HG03342 (cell line): ENCODE data around the gene SSTR3.
"Not testable (repeated sequence)": the region's sequence is repeated elsewhere in the genome, so short reads cannot be mapped to it uniquely, and the experiment has no call there.

Experiments
- ATAC-seq: cut with Tn5 transposase; IDR thresholded peaks from one replicate; pipeline ENCODE4 v1.9.1; 2021; ENCODE audit warnings: mild to moderate bottlenecking, moderate library complexity; ENCODE audit not compliant: unreplicated experiment

Gene SSTR3

DNA sequence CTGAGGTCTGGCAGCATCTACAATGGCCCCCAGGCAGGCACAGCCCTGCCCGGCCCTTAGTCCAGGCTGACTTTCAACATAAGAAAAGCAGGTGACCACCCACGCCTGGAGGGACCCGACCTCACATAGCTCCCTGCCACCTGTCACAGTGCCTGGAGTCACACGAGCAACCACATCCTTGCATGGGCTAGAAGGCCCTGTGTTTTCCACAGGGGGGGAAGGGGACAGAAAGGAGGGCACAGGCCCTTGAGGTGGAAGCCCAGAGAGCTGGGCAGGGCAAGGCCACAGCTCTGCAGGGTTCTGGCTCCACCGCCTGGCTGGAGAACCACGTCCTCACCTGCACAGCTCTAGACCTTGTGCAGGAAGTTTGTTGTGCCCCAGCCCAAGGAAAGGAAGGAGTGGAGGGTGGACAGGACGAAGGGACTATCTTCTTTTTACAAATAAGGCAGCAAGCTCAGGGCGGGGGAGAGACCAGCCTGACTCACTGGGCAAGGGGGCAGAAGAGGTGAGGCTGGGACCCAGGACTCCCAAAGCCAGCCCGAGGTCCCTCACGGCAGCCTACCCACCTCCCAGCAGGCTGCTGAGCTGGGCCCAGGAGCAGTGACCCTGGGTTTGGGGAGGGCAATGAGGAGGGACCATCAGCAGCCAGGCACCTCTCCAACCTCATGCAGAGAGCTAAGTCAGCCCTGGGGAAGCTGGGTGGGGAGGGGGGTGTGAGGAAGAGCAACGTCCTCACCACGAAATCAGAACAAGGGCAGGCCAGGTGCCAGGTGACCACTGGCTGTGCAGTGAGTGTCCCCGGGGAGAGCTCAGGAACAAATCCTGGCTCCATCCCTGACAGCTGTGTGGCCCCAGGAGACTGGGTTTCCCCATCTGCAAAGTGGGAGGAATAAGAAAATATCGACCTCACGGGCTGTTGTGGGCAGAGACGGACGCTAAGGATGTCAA lies 28.6 kb downstream of the SSTR3 start:
- no peak for ATAC-seq

DNA sequence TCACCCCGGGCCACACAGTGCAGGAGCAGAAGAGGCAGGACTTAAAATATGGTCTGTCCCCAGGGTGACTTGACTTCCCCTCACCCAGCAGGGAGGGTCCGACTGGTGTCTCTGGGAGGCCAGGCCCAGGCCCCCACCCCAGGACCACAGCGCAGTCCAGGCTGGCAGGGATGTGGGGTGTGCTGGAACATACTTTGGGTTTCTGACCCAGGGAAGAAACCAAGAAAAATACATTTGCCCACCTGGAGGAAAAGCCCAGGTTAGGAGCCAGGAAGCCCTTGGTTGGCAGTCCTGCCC lies 29.4 kb downstream of the SSTR3 start:
- ATAC-seq: no peak

DNA sequence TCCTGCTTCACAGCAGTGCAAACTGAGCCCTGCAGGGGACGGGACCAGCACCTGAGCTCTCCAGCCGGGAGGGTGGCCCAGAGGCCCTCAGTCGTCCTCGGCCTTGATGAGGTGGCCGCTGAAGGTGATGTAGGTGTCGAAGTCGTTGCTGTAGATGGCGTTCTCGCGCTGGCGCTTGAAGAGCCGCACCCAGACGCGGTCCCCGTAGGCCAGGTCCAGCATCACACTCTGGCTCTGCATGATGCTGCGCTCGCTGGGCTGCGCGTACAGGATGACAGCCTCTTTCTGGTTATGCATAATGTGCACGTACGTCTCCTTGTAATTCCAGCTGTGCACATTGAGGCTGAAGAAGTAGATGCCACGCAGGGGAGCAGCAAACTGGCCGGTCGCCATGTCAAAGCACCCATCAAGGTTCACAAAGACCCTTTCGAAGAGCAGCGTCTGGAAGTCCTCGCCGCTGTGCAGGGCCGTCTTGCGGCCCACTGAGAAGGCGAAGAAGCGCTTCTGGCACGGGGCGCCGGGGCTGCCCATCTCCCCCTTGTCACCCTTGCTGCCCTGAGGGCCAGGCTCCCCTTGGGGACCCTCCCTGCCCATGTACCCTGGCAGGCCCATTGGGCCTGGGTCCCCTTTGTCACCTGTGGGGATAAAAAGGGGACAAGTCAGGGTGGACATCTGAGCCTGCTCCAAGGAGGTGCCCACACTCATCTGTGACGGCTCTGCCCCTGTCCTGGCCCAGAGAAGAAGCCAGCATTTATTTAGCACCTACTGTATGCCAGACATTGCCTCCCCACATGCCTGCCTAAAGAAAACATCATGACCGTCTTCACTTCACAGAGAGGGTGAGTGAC lies 30.0 kb downstream of the SSTR3 start:
- no peak for ATAC-seq

DNA sequence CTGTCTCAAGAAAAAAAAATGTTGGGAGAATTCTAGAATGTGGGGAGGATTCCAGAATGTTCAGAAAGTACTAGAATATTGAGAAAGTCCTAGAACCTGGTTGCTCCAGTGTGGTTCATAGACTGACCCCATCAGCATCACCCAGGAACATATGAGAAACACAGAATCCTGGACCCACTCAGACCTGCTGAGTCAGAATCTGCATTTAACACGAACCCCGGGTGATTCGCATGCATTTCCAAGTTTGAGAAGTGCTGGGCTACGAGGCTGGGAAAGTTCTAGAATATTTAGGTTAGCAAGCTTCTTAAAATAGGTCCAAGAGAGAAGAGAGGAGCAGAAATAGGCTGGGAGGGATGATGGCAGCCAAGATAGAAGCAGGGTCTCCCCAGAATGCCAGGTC lies 30.6 kb downstream of the SSTR3 start:
- ATAC-seq: no peak

DNA sequence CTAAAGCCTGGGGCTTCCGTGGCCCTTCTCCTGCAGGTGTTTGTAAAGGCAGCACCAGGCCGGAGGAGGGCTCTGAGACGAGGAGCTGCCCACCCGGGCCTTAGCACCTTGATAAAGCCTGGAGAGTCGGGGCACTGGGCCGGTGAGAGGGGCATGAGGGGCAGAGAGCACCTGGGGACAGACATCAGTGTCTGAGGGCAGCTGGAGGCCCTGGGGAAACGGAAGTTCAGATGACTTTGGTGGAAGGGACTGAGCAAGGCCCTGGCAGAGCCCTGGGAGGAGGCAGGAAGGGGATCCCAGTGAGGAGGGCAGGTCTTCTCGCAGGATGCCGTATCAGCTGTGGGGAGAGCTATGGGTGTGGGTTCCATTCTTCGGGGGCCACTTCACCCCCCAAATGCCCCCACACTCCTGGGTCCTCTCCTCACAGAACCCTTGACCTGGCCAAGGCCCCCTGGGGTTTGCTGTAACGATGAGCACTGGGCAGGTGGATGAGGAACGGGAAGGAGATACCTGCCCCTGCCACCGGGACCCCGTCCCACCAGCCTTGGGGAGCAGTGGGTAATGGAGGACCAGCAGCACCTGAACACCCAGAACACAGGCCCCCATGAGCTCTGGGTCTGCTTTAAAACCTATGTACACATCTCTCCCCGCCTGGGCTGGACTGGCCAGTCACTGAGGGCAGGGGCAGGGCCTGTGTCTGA lies 31.6 kb downstream of the SSTR3 start:
- ATAC-seq: no peak

DNA sequence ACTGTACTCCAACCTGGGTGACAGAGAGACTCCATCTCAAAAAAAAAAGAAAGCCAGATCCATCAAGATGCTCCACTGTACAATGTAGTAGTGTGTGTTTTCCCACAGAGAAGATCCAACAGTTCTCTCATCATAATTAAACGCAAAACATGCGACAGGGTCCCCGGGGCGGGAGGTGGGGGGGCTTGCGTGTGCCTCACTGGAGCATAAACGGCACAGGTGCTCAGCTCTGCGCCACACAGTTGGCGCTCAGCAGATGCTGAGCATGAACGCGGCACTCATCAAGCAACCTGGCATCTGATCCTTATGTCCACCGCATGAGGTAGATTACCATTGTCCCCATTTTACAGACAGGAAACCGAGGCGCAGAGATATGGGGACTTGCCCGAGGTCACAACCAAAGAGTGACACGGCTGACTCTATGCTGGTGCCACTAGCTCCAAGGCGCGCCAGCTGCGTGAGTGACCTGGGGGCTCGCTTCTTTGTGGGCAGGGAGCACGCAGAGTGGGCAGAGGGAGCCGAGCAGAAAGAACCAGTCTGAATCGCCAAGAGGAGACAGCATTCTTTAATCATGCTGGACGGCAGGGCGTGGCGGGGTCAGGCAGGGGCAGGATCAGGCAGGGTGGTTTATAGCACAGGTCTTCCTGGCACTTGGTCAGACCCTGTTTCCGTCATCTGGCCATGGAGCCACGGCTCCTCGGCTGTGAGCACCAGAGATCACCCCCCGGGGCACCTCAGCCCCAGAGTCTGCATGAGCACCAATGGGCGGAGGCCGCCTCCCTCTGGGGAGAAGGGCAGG lies 32.5 kb downstream of the SSTR3 start:
- ATAC-seq: no peak

DNA sequence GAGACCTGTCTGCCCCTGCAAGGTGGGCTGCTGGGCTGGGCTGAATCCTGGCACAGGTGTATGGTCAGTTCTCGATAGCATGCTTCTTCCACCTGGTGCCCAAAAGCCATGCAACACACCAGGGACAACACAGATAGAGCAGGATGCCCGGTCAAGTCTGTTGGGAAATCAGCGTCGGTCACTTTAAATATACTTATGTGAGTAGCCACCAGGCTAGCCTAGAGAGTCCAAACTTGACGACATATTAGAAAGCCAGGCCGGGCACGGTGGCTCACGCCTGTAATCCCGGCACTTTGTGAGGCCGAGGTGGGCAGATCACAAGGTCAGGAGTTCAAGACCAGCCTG lies 33.2 kb downstream of the SSTR3 start:
- no peak for ATAC-seq

DNA sequence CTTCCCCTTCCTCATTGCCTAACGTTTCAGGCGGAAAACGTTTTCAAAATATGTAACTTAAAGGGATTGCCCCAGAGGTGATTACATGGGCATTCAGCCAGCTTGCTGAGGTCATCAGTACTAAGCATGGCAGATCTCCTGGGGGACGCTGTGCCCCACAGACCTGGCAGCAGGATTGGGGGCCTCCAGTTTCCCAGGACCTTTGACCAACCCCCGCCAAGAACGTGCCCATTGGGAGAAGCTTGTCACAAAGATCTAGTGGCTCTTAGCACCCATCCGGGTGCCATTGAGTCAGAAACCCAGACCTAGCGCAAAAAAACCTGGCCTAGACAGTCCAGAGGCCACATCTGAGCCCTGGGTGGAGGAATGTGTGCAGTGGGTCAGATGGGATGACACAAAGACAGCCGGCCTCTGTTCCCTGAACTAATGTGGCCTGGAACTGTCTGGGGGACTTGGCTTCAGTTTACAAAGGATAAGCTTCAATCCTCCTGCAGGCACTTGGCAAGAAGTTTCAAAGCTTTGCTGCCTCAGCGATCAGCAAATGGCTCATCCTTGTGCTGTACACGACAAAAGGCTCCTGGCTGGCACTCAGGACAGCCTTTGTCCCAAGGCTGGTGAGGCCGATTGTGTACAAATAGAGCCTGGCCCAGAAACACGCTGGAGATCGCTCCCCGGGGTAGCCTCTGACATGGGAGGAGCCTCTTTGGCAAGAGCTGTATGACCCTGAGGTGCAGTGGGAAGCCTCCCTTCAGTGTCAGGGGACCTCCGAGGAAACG lies 33.7 kb downstream of the SSTR3 start:
- no peak for ATAC-seq

DNA sequence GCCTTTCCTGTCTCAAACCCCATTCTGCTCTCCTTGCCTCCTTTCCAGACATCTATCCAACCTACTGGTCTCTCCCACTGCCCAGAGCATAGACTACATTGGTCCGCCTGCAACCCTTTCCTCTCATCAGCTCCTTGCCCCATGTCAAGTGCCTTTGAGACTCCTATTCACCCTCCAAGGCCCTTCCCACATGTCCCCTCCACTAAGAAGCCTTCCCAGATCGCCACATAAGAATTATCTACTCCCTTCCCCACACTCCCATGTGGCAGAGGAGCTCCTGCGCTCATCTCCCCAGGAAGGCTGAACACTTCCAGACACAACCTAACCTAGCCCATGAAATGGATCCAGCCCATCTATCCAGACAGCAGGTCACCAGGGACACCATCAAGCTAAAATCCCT lies 34.5 kb downstream of the SSTR3 start:
- no peak for ATAC-seq

DNA sequence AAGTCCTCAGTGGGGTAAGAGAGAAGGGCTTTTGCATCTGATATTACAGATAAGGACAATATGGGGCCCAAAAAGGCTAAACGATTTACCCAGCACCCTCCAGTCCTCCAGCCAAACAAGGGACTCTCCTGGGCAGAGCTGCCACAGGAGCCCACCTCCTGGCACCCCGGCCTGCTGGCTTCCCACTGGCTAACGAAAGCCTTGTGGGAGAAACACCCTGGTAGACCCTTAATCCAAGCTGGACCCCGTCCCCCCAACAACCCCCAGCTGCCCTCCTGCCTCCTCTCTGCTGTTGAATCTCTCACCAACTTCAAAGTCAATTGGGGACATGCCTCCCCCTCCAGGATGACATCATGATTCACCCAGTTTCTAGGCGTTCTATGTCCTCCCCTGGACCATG lies 35.1 kb downstream of the SSTR3 start:
- ATAC-seq: no peak

DNA sequence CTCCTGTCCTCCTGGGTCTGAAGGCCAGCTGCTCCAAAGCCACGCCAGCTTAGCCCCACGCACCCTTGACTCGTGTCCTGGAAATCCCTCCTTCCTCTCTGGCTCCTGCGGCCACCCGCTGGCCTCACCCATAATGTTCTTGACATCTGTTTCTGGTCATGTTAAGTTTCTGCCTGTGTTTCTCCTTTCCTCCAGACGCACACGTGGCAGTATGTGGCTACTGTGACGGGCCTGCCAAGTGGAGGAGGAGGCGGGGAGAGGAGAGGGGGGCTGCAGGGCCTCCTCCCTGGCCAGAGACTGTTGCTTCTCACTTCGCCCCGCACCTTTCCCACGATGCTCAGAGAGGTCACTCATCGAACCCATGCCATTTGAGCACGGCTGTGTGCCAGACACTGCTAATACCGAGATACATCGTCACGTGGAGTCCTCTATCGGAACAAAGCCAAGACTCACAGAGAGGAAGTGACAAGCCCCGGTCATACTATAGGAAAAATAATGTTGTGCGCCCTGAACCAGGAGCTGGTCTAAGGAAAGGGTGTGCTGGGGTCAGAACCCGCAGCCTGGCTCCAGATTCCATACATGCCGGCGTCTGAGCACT lies 35.7 kb downstream of the SSTR3 start:
- no peak for ATAC-seq

DNA sequence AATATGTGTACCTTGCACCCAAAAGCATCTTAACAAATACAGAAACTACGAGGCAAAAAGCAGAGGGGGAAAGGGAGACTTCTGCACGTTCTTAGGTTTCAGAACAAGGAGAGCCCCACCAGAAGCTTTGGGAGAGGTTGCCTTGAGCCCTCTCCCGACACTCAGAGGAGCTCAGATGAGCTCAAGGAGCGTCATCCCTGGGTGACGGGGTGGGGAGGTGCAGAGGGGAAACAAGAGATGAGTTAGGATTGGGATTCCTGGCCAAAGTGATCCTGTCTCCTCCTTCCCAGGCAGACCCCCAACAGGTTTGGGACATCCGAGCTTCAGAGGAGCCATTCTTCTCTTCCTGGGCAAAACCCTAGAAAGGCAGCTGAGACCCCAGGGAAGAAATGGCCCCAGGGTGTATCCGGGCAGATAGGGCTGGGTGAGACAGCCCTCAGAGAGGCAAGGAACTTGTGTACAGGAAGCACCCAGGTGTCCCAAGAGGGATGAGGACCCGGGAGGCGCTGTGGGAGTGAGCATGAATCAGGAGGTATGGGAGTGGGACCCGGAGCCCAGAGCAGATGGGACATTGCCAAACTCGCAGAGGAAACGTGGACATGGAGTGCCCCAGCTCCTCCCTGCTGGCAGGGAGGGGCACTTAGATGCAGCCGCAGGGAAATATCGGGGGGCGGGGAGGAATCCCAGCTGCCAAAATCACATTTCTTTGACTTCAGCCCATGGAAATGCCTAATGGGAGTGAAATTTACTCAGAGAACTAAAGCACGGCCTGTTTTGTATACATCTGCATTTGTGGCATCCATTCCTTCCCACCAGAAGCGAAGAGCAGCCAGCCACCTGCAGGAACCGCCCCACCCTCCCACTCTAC lies 36.6 kb downstream of the SSTR3 start:
- no peak for ATAC-seq

DNA sequence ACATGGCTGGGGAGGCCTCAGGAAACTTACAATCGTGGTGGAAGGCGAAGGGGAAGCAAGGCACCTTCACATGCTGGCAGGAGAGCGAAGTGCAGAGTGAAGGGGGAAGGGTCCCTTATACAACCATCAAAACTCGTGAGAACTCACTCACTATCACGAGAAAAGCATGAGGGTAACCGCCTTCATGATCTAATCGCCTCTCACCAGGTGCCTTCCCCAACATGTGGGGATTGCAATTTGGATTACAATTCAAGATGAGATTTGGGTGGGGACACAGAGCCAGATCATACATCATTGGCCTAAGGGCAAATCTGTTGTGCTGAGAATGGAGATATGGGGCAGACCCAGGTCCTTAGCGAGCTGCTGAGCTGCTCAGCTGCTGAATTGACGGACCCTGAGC lies 37.3 kb downstream of the SSTR3 start:
- ATAC-seq: no peak

DNA sequence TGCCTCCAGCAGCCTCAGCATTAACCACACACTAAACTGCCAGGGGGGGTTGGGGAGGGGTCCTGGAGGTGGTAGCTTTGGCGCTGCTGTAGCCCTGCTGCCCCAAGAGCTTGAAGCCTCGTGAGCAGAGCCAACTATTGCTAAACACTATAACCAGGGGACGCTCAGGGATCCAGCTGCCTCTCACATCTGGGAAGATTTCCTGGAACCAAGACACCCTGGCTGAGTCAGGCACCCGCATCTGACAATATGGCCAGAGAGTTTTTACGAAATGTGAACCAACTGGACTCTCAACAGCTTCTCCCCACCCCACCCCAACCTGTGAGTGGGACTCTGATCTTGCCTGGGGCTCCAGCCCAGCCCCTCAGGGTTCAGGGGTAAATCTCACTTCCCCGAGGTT lies 38.6 kb downstream of the SSTR3 start:
- ATAC-seq: no peak

DNA sequence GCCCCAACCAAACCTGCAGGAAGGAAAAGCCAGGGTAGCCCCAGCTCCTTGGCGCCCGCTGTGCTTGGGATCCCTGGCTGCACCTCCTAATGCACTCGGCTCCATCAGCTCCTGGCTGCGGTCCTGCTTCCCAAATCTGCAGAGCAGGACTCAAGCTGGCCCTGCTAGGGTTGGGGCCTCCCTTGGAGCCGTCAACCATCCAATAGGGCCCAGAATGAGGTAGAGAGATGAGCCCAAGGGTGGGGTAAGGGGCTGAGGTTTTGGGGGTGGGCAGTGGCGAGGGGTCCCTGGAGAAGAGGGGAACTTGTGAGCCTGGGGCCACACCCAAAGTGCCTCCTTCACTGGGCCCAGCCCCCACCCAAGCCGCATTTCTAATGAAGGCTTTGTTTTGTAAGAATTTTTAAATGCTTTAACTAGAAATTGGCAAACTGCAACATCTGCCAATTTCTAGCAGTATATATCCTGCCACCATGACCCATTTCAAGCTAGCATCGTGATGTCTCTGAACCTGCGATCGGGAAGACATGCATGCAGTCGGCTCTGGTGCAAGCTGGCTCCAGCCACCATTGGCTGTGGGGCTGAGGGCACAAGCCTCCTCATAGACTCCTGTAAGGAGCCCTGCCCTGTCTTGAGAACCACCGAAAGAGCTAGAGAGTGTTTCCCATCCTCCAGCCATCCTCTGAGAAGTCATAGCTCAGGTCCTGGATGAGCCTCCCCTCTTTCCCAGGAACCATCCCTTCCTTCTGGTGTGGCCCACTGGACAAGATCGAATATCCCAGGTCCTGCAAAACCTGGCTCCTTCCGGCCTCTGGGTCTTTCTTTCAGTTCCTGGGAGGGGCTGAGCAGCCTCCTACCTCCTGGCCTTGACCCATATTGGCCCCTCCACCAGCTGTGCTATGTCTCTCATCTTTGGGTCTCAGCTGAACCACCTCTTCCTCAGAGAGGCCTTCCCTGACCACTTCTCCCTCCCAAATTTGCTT lies 39.7 kb downstream of the SSTR3 start:
- no peak for ATAC-seq

DNA sequence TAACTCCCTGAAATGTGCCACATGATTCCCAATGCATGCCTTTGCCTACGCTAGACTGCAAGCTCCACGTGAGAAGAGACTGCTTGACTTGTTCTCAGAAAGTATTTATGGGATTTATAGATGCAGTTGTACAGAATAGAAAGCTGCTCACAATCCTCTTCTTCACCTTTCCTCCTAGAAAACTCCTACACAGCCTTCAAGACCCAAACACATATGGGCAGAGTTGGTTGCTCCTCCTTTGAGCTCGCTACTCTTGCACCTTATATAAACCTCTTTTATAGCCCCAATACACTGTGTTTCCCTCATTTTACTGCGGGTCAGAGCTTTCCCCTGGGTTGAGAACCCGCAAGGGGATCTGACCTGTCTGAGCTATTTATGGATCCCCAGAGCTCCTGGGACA lies 40.6 kb downstream of the SSTR3 start:
- ATAC-seq: no peak

DNA sequence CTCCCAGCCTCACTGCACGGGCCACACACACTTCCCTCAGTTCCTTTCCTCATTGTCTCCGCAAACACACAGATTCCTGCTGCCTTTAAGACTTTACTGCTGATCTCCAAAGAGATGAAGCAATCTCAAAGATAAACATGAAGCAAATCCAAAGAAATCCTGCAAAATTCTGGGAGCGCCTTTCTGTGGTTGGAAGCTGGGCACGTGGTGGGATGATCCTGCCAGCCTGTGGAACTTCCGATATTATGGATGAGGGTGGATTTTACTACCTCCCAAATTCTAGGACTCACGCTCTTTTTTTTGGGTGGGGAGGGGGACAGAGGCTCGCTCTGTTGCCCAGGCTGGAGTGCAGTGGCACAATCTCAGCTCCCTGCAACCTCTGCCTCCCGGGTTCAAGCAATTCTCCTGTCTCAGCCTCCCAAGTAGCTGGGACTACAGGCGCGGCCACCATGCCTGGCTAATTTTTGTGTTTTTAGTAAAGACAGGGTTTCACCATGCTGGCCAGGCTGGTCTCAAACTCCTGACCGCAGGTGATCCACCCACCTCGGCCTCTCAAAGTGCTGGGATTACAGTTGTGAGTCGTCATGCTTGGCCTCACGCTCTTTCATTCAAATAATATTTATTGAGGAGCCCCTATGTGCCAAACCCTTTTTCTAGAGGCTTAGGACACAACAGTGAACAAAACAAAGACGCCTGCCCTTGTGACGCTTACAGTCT lies 41.4 kb downstream of the SSTR3 start:
- not testable (repeated sequence) for ATAC-seq
